GM21447 (cell line): ENCODE measurements around the gene GNL3.
A peak's percentile ranks its signal among the peaks of the same experiment; 100 is the strongest.
"Not testable (repeated sequence)": the region's sequence is repeated elsewhere in the genome, so short reads cannot be mapped to it uniquely, and the experiment has no call there.

Experiments
- ATAC-seq: cut with Tn5 transposase; IDR thresholded peaks from one replicate; pipeline ENCODE4 v1.9.1; 2021; ENCODE audit not compliant: unreplicated experiment

GNL3 gene

GRCh38 chr3:52719618-52720017 lies 33.8 kb downstream of the GNL3 start:
- no peak for ATAC-seq

- ATAC-seq, result peak; percentile 82
These were observed 35.3 kb downstream of the GNL3 start for GRCh38 chr3:52721002-52721729.

GRCh38 chr3:52721730-52722008 lies 35.8 kb downstream of the GNL3 start:
- ATAC-seq, result no peak

- no peak for ATAC-seq
These were observed 36.7 kb downstream of the GNL3 start for GRCh38 chr3:52722491-52722890.

GRCh38 chr3:52723935-52724334 lies 38.1 kb downstream of the GNL3 start:
- ATAC-seq, result no peak

- no peak for ATAC-seq
These were observed 38.7 kb downstream of the GNL3 start for GRCh38 chr3:52724511-52724910.

GRCh38 chr3:52728753-52729152 lies 42.9 kb downstream of the GNL3 start:
- ATAC-seq, result not testable (repeated sequence)

- no peak for ATAC-seq
These were observed 44.8 kb downstream of the GNL3 start for GRCh38 chr3:52730681-52731080.

GRCh38 chr3:52731590-52731989 lies 45.8 kb downstream of the GNL3 start:
- no peak for ATAC-seq

- no peak for ATAC-seq
These were observed 47.5 kb downstream of the GNL3 start for GRCh38 chr3:52733256-52733891.

- ATAC-seq, result no peak
These were observed 53.9 kb downstream of the GNL3 start for GRCh38 chr3:52739730-52740129.

GRCh38 chr3:52742418-52743041 lies 56.7 kb downstream of the GNL3 start:
- ATAC-seq, result no peak

- ATAC-seq, result no peak
These were observed 57.3 kb downstream of the GNL3 start for GRCh38 chr3:52743152-52743551.

- ATAC-seq, result no peak
These were observed 57.9 kb downstream of the GNL3 start for GRCh38 chr3:52743721-52744120.
